Stimulated activated CD4-positive, alpha-beta T cell treated with anti-CD3 and anti-CD28 coated beads, Interleukin-4, amount 100 ng/mL, for 24 hours (primary cell): ENCODE data around the gene RNF208.

Experiments
- DNase-seq: peaks from one replicate; pipeline ENCODE4 v3.0.0-alpha.2; 2020

The RNF208 gene

GRCh38 chr9:137172901-137173795 lies 48.9 kb downstream of the RNF208 start:
- no peak for DNase-seq

- DNase-seq, result no peak
Observed at GRCh38 chr9:137171149-137171900, 50.7 kb downstream of the RNF208 start.

- DNase-seq, result no peak
Observed at GRCh38 chr9:137170486-137171148, 51.4 kb downstream of the RNF208 start.
